GM23338 (cell line): Measurements from ENCODE around the gene LCOR. TPM values are rescaled to one million over a fixed set of nuclear protein-coding genes. Genes with fewer than 3 reads are reported as not detected.

Source experiments
- ATAC-seq: fragments of 200-7000 bp; cut with Tn5 transposase; 3 replicates; pipeline ENCODE4 v1.9.1; 2020
- DNase-seq: peaks from one replicate; pipeline ENCODE4 v3.0.0-alpha.2; 2015; ENCODE audit warnings: low spot score
- H2AFZ ChIP-seq: fragments of 200-600 bp; sonication (generic); 2 replicates; pipeline ENCODE4 v1.8.0; 2016; ENCODE audit warnings: antibody characterized with exemption, mild to moderate bottlenecking, moderate library complexity
- H3F3A ChIP-seq: fragments of 200-600 bp; sonication (generic); replicated peaks from 2 replicates; pipeline ENCODE4 v1.8.0; 2017; ENCODE audit warnings: antibody characterized with exemption, mixed run types, low read depth
- H3K27ac ChIP-seq: fragments of 200-600 bp; sonication (generic); 2 replicates; pipeline ENCODE4 v1.6.1; 2016; ENCODE audit warnings: low read depth
- H3K27me3 ChIP-seq: fragments of 200-600 bp; sonication (generic); 2 replicates; pipeline ENCODE4 v1.8.0; 2016; ENCODE audit warnings: mild to moderate bottlenecking, mixed run types, moderate library complexity; ENCODE audit not compliant: insufficient read depth
- H3K36me3 ChIP-seq: fragments of 200-600 bp; sonication (generic); 2 replicates; pipeline ENCODE4 v1.8.0; 2016; ENCODE audit warnings: mild to moderate bottlenecking; ENCODE audit not compliant: insufficient read depth
- H3K4me1 ChIP-seq: fragments of 200-600 bp; sonication (generic); 2 replicates; pipeline ENCODE4 v1.8.0; 2016; ENCODE audit warnings: mild to moderate bottlenecking, moderate library complexity; ENCODE audit not compliant: insufficient read depth
- H3K4me2 ChIP-seq: fragments of 200-600 bp; sonication (generic); 2 replicates; pipeline ENCODE4 v1.7.1; 2017; ENCODE audit warnings: mixed run types
- H3K4me3 ChIP-seq: fragments of 200-600 bp; sonication (generic); 2 replicates; pipeline ENCODE4 v1.6.1; 2016; ENCODE audit warnings: mixed run types
- H3K79me2 ChIP-seq: fragments of 200-600 bp; sonication (generic); replicated peaks from 2 replicates; pipeline ENCODE4 v1.8.0; 2017; ENCODE audit warnings: mild to moderate bottlenecking; ENCODE audit not compliant: insufficient read depth
- H3K9me2 ChIP-seq: fragments of 200-600 bp; sonication (generic); 2 replicates; pipeline ENCODE4 v1.8.0; 2017; ENCODE audit not compliant: insufficient read depth
- H4K20me1 ChIP-seq: fragments of 200-600 bp; sonication (generic); replicated peaks from 2 replicates; pipeline ENCODE4 v1.8.0; 2017; ENCODE audit warnings: mild to moderate bottlenecking; ENCODE audit not compliant: insufficient read depth
- H3K27ac Mint-ChIP-seq: 2 replicates; pipeline ENCODE4 v1.8.0; 2020; ENCODE audit warnings: inconsistent platforms, mild to moderate bottlenecking, moderate library complexity, mixed read lengths
- H3K27me3 Mint-ChIP-seq: 3 replicates; pipeline ENCODE4 v1.8.0; 2022; ENCODE audit warnings: low read depth, mild to moderate bottlenecking, moderate library complexity, mixed read lengths, inconsistent platforms; ENCODE audit not compliant: insufficient read depth, poor library complexity
- H3K36me3 Mint-ChIP-seq: 3 replicates; pipeline ENCODE4 v1.8.0; 2021; ENCODE audit warnings: low read depth, mild to moderate bottlenecking, inconsistent platforms, moderate library complexity, mixed read lengths
- H3K4me1 Mint-ChIP-seq: 3 replicates; pipeline ENCODE4 v1.8.0; 2020; ENCODE audit warnings: mild to moderate bottlenecking, inconsistent platforms, mixed read lengths
- H3K4me3 Mint-ChIP-seq: 3 replicates; pipeline ENCODE4 v1.8.0; 2021; ENCODE audit warnings: moderate library complexity, mild to moderate bottlenecking, inconsistent platforms, mixed read lengths
- H3K9me3 Mint-ChIP-seq: 3 replicates; pipeline ENCODE4 v1.8.0; 2020; ENCODE audit warnings: moderate library complexity, mild to moderate bottlenecking, inconsistent platforms, mixed read lengths
- CREB1 ChIP-seq: fragments of 250-450 bp; sonication (Bioruptor Pico); IDR thresholded peaks from 2 replicates; pipeline ENCODE4 v1.5.0; 2020; ENCODE audit warnings: low read depth, mild to moderate bottlenecking, moderate library complexity
- CTCF ChIP-seq, 2 experiments: fragments of 200-600 bp in 1 of 2; sonication (generic) in 1 of 2; conservative IDR thresholded peaks; 2 replicates each; pipeline versions ENCODE4 v1.5.1 to v1.6.1; 2016 to 2017; ENCODE audit warnings: antibody characterized with exemption in 2 of 2, low read depth in 2 of 2, mild to moderate bottlenecking in 2 of 2, moderate library complexity in 1 of 2
- ETS1 ChIP-seq: IDR thresholded peaks from 2 replicates; pipeline ENCODE4 v1.6.1; 2016; ENCODE audit warnings: antibody characterized with exemption
- JUNB ChIP-seq: IDR thresholded peaks from one replicate; pipeline ENCODE4 v1.6.1; 2016; ENCODE audit warnings: antibody characterized with exemption; ENCODE audit not compliant: unreplicated experiment
- NANOG ChIP-seq: IDR thresholded peaks from 2 replicates; pipeline ENCODE4 v1.6.1; 2016; ENCODE audit warnings: antibody characterized with exemption, borderline replicate concordance
- POLR2AphosphoS5 ChIP-seq: IDR thresholded peaks from 2 replicates; pipeline ENCODE4 v1.6.1; 2016; ENCODE audit warnings: antibody characterized with exemption, low read depth
- ZNF462 ChIP-seq: fragments of 250-450 bp; sonication (Bioruptor Pico); IDR thresholded peaks from 2 replicates; pipeline ENCODE4 v1.5.0; 2020; ENCODE audit warnings: mild to moderate bottlenecking, moderate library complexity
- polyA plus RNA-seq: library from polyadenylated mRNA; unstranded; fragments of >200 nt; fragmentation: Nextera tagmentation; extraction: Ambion mirVana; gene quantifications from 2 replicates; pipeline ENCODE4 v1.2.1, GENCODE V29; 2016
- total RNA-seq: library from RNA; depleted of rRNA; stranded (reverse); fragments of >200 nt; shearing (Covaris generic); gene quantifications from 2 replicates; pipeline ENCODE4 v1.2.3, GENCODE V29; 2014

LCOR gene
- total and polyA plus RNA-seq, 2 experiments from 2014 or later = 6.9 to 14.9 TPM

- H3K4me3 Mint-ChIP-seq = peak overlapping the region; percentile 93
- no peaks in the 10 kb centered on the region for H3K36me3 ChIP-seq
- peaks cover 14% of the 10 kb centered on the region for H3K27me3 Mint-ChIP-seq
- no peaks in the 10 kb centered on the region for H3F3A ChIP-seq
- peak overlapping the region; percentile 77 for H3K4me3 ChIP-seq
- H3K4me2 ChIP-seq = peak overlapping the region; percentile 83
- H4K20me1 ChIP-seq = peaks cover 23% of the 10 kb centered on the region
- H3K9me3 Mint-ChIP-seq = no peaks in the 10 kb centered on the region; the same call in 2 of the 3 replicates
- H3K36me3 Mint-ChIP-seq = peaks cover 4% of the 10 kb centered on the region
- H3K27ac Mint-ChIP-seq = peak overlapping the region; percentile 96
- no peaks in the 10 kb centered on the region for H3K9me2 ChIP-seq
- peak overlapping the region; percentile 25; the same call in 1 of the 2 replicates for H2AFZ ChIP-seq
- TF ChIP-seq CREB1 (CRISPR knock-in tag) = no peak
- no peak for TF ChIP-seq ZNF462 (CRISPR knock-in tag)
- TF ChIP-seq JUNB = no peak
- no peak for TF ChIP-seq ETS1
- no peak for TF ChIP-seq CTCF (conservative IDR thresholded peaks at IDR 0.05; ENCODE audit: low read depth in 2 of 2)
- peak; percentile 46; the same call in 1 of the 2 replicates for TF ChIP-seq POLR2AphosphoS5
- TF ChIP-seq NANOG = no peak
- ATAC-seq (no peak), DNase-seq (no peak)
- H3K27me3 ChIP-seq = peaks cover 55% of the 10 kb centered on the region
- H3K79me2 ChIP-seq = peaks cover 30% of the 10 kb centered on the region
- H3K4me1 ChIP-seq = peaks cover 13% of the 10 kb centered on the region
- H3K4me1 Mint-ChIP-seq = peaks cover 24% of the 10 kb centered on the region
- H3K27ac ChIP-seq = peak overlapping the region; percentile 70; the same call in 1 of the 2 replicates
Measured at GRCh38 chr10:96831200-96831866, 765 bp upstream of the LCOR start.
